GM21526 (cell line): ENCODE results near the gene C9.

ENCODE experiments used
- ATAC-seq: cut with Tn5 transposase; IDR thresholded peaks from one replicate; pipeline ENCODE4 v1.9.1; 2021; ENCODE audit warnings: moderate library complexity; ENCODE audit not compliant: unreplicated experiment, low FRiP score

Gene C9

DNA sequence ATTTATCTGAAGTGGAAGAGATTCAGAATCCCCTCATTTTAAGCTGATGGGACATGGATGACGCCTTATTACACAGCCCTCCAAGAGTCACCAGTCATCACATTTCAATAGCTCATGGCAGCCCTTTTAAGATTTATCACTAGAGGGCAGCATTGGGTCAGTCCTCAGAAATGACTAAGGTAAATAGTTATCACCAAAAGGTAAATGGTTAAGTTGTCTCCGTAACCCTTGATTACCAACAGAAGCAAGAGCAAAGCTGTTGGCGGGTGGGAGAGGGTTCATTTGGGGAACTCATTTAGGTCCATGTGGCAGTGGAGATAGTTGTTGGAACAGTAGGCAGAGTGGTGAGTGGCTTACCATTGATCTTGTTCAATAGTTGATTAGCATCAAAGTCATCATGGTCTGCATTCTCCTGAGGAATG lies 12.0 kb upstream of the C9 start:
- peak; percentile 81 for ATAC-seq

DNA sequence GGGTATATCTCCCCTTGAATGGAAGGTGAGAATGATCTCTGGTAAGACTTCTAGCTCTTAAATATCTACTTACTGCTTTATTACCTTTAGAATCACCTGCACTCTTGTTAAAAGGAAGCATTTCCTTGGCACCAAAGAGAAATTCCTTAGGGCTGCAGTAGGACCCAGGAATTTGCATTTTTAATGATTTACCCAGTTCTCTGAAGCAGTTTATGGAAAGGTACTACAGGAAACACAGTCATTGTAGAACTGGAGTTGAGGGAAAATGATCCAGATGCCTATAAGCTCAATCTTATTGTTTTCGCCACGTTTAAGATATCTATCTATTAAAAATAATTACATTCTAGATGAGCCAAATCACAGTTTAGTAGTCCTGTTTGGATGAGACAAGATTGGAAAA lies 9.5 kb upstream of the C9 start:
- ATAC-seq: no peak

DNA sequence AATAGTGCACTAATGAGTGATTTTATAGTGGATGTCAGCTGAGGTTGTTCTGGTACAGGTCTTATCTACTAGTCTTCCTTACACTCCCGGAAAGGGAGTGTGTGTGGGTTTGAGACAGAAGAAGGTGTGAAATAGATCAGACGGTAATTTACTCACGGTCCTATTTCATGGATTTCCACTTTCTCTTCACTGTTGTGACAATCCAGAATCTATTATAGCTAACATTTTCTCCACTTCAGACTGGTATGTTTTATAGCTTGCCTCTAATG lies 7.0 kb upstream of the C9 start:
- no peak for ATAC-seq

DNA sequence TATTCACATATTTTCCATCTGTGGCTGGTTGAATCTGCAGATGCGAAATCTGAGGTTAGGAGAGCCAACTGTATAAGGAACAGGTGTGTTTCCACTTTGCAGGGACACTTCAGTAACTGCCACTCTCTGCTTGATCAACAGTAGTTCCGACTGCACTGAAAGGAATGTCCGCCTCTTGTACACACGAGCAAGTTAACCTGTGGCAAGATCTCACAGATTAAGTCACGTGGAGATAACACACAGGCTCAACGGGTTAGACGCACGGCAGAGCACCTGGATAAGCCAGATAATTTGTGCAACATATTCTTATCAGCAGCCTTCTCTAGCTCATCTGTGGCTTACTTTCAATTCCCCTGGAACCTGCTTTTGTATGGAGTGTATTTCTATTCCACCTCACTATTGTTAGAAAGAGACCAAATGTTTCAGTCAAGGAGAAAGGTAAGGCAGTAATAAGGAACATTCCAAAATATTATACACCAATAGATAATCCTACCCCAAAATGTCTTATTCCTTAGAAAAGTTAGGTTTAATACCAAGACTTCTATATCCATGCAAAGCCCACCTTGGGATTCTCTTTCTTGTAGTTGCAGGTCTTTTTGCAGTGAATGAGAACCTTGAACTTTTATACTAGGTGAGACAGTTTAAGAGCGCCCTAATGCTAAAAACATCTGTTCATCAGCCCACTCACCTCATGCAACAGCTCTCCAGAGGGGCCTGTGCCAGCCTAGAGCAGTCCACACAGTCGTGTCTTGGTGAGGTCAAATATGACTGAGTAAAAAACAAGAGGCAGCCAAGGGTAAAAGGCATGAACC lies 6.5 kb upstream of the C9 start:
- no peak for ATAC-seq

DNA sequence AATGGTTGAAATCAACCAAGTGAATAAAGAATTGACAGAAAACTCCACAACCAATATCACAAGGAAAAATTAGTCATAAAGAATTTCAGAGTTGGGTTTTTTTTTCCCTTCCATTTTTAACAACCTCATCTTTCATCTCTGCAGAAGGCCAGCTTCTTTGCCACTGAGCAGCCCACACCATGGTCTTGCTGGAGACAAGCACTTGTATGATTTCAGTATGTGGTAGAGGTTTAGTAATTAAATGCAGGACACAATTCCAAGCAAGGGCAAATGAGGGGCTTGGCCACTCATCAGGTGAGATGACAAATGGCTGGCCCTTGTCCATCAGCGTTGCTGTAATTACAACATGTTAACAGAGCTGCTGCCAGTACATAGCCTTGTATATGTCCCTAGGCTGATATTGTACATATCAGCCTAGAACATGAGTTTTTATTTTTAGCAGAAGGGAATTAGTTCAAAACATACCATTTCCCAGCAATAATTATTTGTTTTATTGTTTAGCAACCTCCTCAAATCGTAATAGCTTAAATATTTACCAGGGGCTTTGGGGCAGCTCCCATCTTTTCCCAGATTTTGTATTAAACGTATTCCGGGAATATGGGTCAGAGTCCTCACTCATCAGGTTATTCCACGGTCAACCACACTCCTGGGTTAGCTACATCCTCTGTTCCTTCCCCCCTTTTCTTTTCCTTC lies 5.0 kb upstream of the C9 start:
- ATAC-seq: no peak

DNA sequence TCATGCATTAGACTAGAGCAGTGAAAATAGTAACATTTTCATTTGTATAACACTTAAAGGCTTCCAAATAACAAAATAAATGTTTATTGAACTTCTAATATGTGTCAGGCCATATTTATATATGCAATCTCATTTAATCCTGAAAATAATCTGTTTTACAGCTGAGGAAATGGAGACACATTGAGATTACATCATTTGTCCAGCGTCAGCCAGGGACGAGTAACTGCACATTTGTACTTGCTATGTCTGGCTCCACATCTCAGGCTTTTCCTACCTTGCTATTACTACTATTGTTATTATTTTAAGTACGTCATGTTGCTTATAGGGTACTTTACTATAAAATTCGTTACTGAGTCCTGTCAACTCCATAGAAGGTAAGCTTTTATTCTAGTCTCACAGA lies 3.8 kb upstream of the C9 start:
- no peak for ATAC-seq

DNA sequence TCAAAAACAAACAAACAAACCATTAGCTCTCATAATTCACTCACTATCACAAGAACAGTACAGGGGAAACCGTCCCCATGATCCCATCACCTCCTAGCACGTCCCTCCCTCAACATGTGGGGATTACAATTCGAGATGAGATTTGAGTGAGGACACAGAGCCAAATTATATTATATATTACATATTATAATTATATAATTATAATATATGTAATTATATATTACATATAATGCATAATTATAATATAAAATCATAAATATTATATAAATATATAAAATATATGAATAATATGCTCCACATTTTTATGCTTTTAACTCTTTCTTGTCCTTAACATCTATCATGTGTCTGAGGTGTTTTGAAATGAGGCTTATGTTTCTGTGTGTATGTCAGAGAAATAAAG lies 3.4 kb upstream of the C9 start:
- ATAC-seq: no peak

DNA sequence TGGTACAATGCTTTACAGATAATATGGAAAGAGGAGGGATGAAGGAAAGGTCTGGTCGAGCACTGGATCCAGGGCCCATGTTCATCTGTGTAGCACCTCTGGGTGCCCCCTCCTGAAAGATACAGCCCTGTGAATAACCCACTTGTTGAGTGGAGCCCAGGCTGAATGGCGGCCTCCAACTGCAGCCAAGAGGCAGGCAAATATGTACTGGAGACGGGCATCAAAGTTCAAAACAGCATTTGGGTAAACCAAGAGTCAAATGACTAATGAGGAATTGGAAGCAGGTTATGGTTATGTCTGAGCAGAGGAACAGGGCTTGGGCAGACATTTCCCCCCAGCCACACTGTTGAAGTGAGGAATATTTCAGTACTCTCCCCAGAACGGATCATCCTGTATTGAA lies 1.1 kb downstream of the C9 start:
- ATAC-seq: no peak

DNA sequence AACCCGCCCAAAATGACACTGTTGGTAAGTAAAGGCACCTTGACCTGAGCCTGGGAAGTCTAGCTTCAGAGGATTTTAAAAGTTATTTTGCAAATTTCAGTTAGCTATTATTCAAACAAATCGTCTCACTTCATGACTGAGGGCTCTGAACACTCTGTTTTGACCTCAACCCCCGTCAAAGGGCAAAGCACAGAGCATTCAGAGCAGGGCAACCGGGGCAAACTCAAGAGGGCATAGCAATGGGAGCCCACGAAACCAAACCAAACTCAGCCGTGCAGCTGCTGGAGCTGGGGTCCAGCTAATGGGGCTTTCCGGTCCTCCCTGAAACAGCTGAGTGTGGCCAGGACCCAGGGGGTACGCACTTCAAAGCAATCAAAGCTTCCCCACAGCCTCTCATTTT lies 1.6 kb downstream of the C9 start:
- no peak for ATAC-seq

DNA sequence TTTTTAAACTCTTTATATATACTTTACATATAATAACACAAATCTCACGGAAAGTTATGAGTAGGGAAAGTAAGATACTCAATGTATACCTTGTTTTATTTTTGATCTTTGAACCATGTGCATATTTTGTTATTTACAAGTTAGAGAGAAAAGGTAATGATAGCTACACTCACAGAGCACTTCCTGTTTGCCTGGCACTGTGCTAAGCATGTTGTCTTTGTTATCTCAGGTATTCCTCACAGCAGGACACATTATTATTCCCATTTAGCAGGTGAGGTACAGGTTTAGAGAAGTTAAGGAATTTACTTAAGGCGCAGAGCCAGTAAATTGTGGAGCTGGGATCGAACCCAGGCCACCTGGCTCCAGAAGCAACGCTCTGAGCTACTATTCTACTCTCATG lies 3.0 kb downstream of the C9 start:
- no peak for ATAC-seq

DNA sequence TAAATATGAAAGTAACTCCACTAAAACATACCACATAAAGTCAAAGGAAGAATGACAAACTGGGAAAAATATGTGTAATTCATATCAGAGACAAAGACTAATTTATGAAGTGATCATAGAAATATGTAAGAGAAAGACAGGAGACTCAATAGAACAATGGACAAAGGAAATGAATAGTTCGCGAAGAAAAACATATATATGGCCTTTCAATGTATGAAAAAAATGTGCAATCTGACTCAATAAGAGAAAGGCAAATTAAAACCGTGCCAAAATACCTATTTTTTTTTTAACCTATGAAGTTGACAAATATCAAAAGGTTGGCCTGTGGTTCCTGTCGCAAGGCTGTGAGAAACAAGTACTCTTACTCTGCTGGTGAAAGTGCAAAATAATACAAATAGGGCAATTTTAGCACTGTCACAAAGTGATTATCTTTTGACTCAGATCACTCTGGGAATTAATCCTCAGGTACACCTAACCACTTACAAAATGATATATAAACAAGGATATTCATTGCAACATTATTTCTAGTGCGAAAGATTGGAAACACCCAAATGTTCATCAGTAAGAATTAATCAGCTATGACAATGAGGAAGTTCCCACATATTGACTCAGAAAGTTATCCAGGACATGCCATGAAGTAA lies 3.7 kb downstream of the C9 start:
- no peak for ATAC-seq

DNA sequence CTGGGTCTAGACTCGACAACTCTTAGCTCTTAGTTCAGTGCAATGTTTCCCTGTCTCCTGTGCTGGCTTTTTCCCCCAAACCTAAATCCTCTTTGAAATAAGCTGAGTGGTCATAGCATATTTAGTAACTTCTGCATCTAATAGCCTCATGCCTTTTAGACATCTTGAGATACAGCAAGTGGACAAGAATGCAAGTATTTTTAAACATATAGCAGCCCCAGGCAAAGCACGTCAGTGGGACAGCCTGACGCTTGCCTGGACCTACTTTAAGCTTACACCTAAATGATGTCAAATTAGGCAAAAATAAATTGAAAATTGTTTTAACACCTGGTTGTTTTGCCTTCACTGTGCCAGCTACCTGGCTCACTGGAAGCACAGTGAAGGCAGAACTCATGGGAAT lies 8.0 kb downstream of the C9 start:
- ATAC-seq: no peak

DNA sequence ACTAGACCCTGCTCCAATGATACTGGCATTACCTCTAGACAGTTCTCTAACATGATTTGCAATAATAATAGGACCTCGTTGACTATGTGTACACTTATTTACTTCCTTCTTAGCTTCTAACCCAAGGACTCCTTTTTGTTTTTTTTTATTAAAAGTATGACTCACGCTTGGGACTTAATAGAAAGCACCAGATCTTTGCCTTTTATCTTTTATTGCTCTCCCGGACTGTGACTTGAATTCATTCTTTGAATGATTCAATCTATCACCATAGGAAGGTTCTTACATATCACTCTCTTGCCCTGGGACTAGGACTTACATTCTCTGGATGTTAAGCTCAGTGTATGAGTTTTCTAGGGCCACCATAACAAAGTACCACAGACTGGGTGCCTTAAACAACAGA lies 9.0 kb downstream of the C9 start:
- no peak for ATAC-seq

DNA sequence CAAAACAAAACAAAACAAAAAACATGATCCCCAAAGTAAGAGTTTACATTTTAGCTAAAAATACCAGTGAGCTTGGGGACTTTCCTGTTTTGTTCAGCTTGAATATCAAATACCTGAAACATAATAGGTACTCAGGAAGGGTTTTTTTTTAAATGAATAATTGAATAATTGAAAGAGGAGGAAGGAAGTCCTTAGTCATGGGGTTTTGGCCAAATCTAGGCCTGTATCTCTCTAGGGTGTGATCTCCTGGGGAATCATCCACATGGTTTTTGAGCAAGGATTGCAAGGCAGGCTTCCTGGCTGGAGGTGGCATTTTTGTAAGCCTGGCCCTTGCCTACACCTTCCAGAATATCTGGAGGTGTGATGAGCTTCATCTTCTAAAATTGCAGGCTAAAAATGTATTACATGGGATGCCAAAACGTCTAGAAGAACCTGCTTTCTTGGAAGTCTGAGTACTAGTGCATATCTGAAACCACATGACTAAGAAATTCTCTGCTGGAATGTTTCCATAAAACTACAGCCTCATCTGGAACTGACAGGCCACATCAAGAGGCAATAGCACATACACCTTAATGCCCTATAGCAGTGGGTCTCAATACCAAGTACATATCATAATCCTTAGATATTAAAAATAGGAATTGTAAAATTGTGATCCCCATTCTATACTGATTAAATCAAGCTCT lies 10.4 kb downstream of the C9 start:
- ATAC-seq: no peak

DNA sequence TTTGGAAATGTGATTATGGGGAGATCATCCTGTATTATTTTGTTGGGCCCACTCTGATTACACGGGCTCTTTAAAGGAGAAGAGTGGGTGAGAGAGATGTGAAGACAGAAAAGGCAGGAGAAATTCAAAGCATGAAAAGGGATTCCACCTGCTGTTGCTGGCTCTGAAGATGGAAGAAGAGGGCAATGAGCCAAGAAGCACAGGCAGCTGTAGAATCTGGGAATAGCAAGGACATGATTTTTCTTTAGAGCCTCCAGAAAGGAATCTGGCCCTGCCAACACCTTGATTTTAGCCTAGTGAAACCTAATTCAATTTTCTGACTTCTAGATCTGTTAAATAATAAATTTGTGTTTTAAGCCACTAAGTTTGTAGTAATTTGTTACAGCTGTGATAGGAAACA lies 11.3 kb downstream of the C9 start:
- ATAC-seq: no peak

DNA sequence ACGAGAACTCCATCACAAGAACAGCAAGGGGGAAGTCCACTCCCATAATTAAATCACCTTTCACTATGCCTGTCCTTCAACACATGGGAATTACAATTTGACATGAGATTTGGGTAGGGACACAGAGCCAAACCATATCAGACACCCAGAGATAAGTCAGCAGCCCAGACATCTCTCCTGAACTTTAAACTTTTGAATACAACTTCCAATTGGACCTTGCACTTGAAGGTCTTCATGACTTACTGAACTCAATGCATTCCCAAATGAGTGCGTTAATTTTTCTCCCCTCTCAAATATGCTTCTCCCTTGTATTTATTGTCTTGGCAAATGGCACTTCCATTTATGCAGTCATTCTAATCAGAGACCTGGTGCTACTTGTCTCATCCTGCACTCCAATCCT lies 12.1 kb downstream of the C9 start:
- ATAC-seq: no peak

DNA sequence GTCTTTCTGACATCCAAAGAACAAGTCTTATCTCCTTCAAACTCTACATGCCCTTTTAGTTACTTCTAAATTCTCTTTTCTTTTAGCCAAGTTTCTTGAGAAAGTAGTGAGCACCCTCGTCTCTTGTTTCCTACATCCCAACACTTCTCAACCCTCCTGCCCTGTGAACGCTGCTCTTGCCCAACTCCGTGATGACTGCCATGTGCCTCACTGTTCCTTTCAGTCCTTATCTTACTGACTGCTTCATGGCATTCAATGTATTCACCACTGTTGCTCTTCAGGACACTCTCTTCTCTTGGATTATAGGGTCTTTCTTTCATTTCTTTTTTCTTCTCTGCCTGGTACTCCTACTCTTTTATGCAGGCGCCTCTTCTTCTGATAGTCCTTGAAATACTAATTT lies 14.8 kb downstream of the C9 start:
- ATAC-seq: no peak

DNA sequence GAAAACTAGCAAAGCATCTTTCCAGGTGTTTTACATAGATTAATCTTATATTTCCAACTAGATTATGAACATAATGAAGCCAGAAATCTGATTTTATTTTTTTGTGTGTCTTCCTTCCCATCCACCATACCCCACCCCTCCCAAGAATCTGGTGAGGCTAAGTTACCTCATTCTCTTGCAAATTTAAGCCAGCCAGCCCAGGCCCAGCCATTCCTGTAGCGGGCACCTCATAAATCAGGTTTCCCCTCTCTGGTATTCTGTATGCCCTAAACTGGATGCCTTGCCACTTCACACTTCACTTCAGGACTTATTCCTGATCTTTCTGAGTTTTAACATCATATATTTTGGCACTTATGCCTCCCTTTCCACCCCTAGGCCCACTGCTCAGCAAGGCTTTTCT lies 21.8 kb downstream of the C9 start:
- no peak for ATAC-seq

DNA sequence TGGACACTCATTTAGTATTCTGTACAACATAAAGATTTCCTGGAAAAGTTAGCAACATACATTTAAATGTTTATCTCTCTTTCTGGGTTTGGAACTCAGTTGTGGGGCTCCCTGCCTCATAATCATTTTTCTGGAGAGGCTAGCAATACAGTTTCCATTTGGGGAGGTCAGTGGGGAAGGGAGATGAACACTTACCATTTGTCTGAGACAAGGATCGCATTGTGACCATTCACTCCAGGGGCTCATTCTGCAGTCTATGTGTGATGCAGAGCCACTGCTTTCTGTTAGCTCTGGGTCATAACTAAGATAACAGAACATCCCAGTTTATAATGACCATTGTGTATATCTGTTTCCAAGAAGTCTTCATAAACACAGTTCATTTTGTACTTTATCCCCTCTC lies 22.4 kb downstream of the C9 start:
- ATAC-seq: no peak

DNA sequence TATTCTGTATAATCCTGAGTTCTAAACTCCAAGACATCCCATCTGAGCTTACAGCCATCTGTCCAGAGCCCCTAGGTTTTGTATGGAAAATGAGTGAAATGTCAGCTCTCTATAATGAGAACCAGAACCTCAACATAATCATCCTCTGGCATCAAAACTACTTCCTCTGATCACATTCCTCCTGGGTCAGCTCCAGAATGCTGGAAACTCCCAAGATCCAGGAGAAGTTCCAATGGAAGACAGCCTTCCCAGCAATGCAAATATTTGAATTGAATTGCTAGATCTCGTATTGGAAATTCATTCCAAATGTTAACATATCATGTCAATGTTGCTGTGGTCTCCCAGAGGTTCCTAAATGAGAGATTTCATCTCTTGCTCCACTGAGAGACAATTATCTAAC lies 23.8 kb downstream of the C9 start:
- ATAC-seq: no peak

DNA sequence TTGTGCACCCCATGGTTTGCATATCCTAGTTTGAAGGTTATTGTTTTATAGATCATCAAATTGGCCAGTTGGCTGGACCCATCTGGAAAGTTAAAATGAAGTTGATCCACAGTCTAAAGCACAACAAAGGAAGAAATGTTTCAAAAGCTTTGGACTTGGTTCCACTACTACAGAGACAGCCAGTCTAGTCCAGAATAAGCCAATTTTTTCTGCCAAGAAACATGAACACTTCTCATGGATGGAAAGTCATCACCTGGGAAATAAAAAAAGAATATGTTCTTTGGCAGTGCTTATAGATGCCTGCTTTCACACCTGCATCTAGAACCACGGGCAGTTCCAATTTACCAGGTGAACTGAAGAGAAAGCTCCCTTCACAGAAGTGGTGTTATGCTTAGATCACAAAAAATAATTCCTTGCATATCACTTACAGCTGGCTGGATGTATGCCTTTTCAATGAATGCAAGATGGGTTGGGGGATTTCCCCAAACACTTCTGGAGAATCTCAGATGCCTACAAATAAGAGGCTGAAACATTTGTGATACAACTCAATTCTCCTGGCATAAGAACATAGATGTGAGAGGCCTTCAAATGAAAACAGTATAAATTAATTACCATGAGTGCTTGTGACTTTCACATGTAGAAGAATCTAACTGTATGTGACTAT lies 26.9 kb downstream of the C9 start:
- no peak for ATAC-seq
